Stimulated activated CD4-positive, alpha-beta T cell treated with anti-CD3 and anti-CD28 coated beads, Interleukin-4, amount 100 ng/mL, for 48 hours (primary cell): ENCODE data around the gene CEACAM19.
A peak's percentile ranks its signal among the peaks of the same experiment; 100 is the strongest.
"Not testable (repeated sequence)": the region's sequence is repeated elsewhere in the genome, so short reads cannot be mapped to it uniquely, and the experiment has no call there.

Source experiments
- DNase-seq, 2 donors: peaks; one replicate each; pipeline ENCODE4 v3.0.0-alpha.2; 2020; ENCODE audit warnings: low read depth in 2 of 2

CEACAM19 gene

GRCh38 chr19:44673510-44673909, 2.2 kb downstream of the CEACAM19 start:
- DNase-seq: no peak

- no peak for DNase-seq
Observed at GRCh38 chr19:44675521-44675920, 4.2 kb downstream of the CEACAM19 start.

- no peak for DNase-seq
Observed at GRCh38 chr19:44677019-44677811, 5.9 kb downstream of the CEACAM19 start.

GRCh38 chr19:44680536-44680935, 9.3 kb downstream of the CEACAM19 start:
- DNase-seq: no peak

- no peak for DNase-seq
Observed at GRCh38 chr19:44681992-44682790, 10.9 kb downstream of the CEACAM19 start.

- DNase-seq: no peak
Observed at GRCh38 chr19:44682807-44683206, 11.5 kb downstream of the CEACAM19 start.

- DNase-seq: no peak
Observed at GRCh38 chr19:44683434-44684210, 12.3 kb downstream of the CEACAM19 start.

GRCh38 chr19:44684396-44684795, 13.1 kb downstream of the CEACAM19 start:
- not testable (repeated sequence) for DNase-seq

- no peak for DNase-seq
Observed at GRCh38 chr19:44684892-44685863, 13.9 kb downstream of the CEACAM19 start.

GRCh38 chr19:44685877-44686276, 14.6 kb downstream of the CEACAM19 start:
- no peak for DNase-seq

- no peak for DNase-seq
Observed at GRCh38 chr19:44686896-44687295, 15.6 kb downstream of the CEACAM19 start.

GRCh38 chr19:44687888-44688287, 16.6 kb downstream of the CEACAM19 start:
- DNase-seq: no peak

GRCh38 chr19:44689290-44690130, 18.2 kb downstream of the CEACAM19 start:
- peak; percentile 77 to 82 for DNase-seq

GRCh38 chr19:44690131-44690440, 18.8 kb downstream of the CEACAM19 start:
- DNase-seq: no peak

GRCh38 chr19:44692379-44692721, 21.1 kb downstream of the CEACAM19 start:
- no peak for DNase-seq

- DNase-seq: peak; percentile 27 to 37
Observed at GRCh38 chr19:44694184-44694579, 22.9 kb downstream of the CEACAM19 start.

GRCh38 chr19:44696939-44697669, 25.8 kb downstream of the CEACAM19 start:
- no peak for DNase-seq

- DNase-seq: no peak
Observed at GRCh38 chr19:44697670-44698034, 26.4 kb downstream of the CEACAM19 start.

- DNase-seq: no peak
Observed at GRCh38 chr19:44698492-44699201, 27.4 kb downstream of the CEACAM19 start, which contains the start of gene CEACAM16. Gene CEACAM16, plus strand, starts transcription at chr19:44699151. Its CDS starts 2,306 bp downstream, at chr19:44701457.
